ENCODE data around the gene ACBD6. TPM values are rescaled to one million over a fixed set of nuclear protein-coding genes. Genes with fewer than 3 reads are reported as not detected.

The ACBD6 gene
- total and polyA plus RNA-seq, 10 of the 15 experiments (the other 5 are each of a cell fraction or from before 2014, with no cell fraction given) = 15.0 to 67.3 (median 55.0) TPM

GRCh38 chr1:180451504-180451903 lies 50.9 kb downstream of the ACBD6 start:
- H3K9me3 ChIP-seq (replicated peaks; ENCODE audit: control insufficient read depth, insufficient read depth, low read length) = no peaks in the 10 kb centered on the region; the same call in 1 of the 3 replicates
- no peak overlapping the region for H3K4me2 ChIP-seq (ENCODE audit: control insufficient read depth, insufficient read depth)
- H3K9ac ChIP-seq (ENCODE audit: control insufficient read depth, insufficient read depth, low read length) = no peak overlapping the region
- TF ChIP-seq FOXK2 (IDR thresholded peaks at IDR 0.05) (no peak), CHD4 (IDR thresholded peaks at IDR 0.05) (no peak), CUX1 (IDR thresholded peaks at IDR 0.05; ENCODE audit: insufficient replicate concordance, low read depth, low read length) (no peak), BRCA1 (IDR thresholded peaks at IDR 0.05; ENCODE audit: low read depth, low read length) (no peak), GATAD2B (conservative IDR thresholded peaks at IDR 0.05; ENCODE audit: low read depth) (no peak), IRF4 (IDR thresholded peaks at IDR 0.05; ENCODE audit: low read depth, low read length) (no peak), MTA3 (IDR thresholded peaks at IDR 0.05; ENCODE audit: borderline replicate concordance, low read length) (no peak), GABPA (IDR thresholded peaks at IDR 0.05; ENCODE audit: low read depth) (no peak), HDAC2 (IDR thresholded peaks at IDR 0.05) (no peak), ASH2L (IDR thresholded peaks at IDR 0.05; ENCODE audit: borderline replicate concordance, low read depth) (no peak), TAF1 (IDR thresholded peaks at IDR 0.05; ENCODE audit: borderline replicate concordance, low read depth, low read length) (no peak)
- FAIRE-seq = no peak
- DNase-seq (ENCODE audit: low read depth, low spot score) = no peak
- ChIA-PET SMC1A (ENCODE audit: uncharacterized antibody, unreplicated experiment) (interaction anchor here (1.2 kb wide), 1 partner anchor 24 kb away, joined by 3 read pairs; no protein-coding TSS in a partner anchor), POLR2A (no interaction called here), CTCF (interaction anchor here (0.5 to 2.3 kb wide), 4 partner anchors 13 to 610 kb away, joined by 3 to 7 read pairs (median 4); no protein-coding TSS in a partner anchor), RAD21 (ENCODE audit: unreplicated experiment) (interaction anchor here (0.8 kb wide), 1 partner anchor 198 kb away, joined by 3 read pairs; no protein-coding TSS in a partner anchor)
- no peaks in the 10 kb centered on the region for H3K27me3 ChIP-seq (replicated peaks in 1 of 2; ENCODE audit: control insufficient read depth in 2 of 2, insufficient read depth in 2 of 2, low read length in 1 of 2)
- H2AFZ ChIP-seq (ENCODE audit: control insufficient read depth, low read depth, low read length) = no peak overlapping the region
- ATAC-seq = peak; percentile 59
- in situ Hi-C loops (cut with MboI) = no loop called here
- no peaks in the 10 kb centered on the region for H3K4me1 ChIP-seq (ENCODE audit: control insufficient read depth, insufficient read depth, low read length)
- H3K36me3 ChIP-seq (ENCODE audit: control insufficient read depth in 2 of 2, insufficient read depth in 2 of 2, low read length in 1 of 2) = no peaks in the 10 kb centered on the region
- intact Hi-C loops (cut with micrococcal nuclease; ENCODE audit: unreplicated experiment) = no loop called here
- no peak overlapping the region for H3K27ac ChIP-seq (ENCODE audit: control insufficient read depth, insufficient read depth)
- no peaks in the 10 kb centered on the region for H4K20me1 ChIP-seq (ENCODE audit: control insufficient read depth, insufficient read depth)
- no peaks in the 10 kb centered on the region; the same call in 1 of the 2 replicates for H3K79me2 ChIP-seq (ENCODE audit: control insufficient read depth, insufficient read depth, low read length)
- BruUV-seq (replicated peaks) = no TSS peak
- peak overlapping the region; percentile 0; the same call in 1 of the 2 replicates for H3K4me3 ChIP-seq

Data from GM12878 (cell line).